HepG2 (cell line): ENCODE data around the gene SLC22A14.

ENCODE experiments used
- DR1 ChIP-seq: sonication (generic); formaldehyde crosslinking; IDR thresholded peaks from 2 replicates; pipeline ENCODE4 v1.8.0; 2021; ENCODE audit warnings: mild to moderate bottlenecking, missing genetic modification reagents, inconsistent platforms
- EP300 ChIP-seq, 3 experiments: sonication (generic) in 1 of 3; formaldehyde crosslinking in 1 of 3; IDR thresholded peaks; 2 replicates each; pipeline versions ENCODE4 v1.5.1 to v1.6.1; 2011 to 2020; ENCODE audit warnings: low read depth in 2 of 3, low read length in 2 of 3, borderline replicate concordance in 1 of 3, improper control_type of control experiment in 1 of 3, mild to moderate bottlenecking in 1 of 3, missing genetic modification reagents in 1 of 3, moderate library complexity in 1 of 3
- ISX ChIP-seq: sonication (generic); formaldehyde crosslinking; conservative IDR thresholded peaks from 2 replicates; pipeline ENCODE4 v1.5.0; 2020; ENCODE audit warnings: missing genetic modification reagents
- KDM1A ChIP-seq: IDR thresholded peaks from 2 replicates; pipeline ENCODE4 v1.6.1; 2016; ENCODE audit warnings: missing compliant biosample characterization
- POLR2AphosphoS2 ChIP-seq: IDR thresholded peaks from 2 replicates; pipeline ENCODE4 v1.6.1; 2011; ENCODE audit warnings: low read depth, low read length, improper control_type of control experiment
- REST ChIP-seq, 2 experiments: IDR thresholded peaks; 2 replicates each; pipeline ENCODE4 v1.6.1; 2011 to 2012; ENCODE audit warnings: low read length in 2 of 2, borderline replicate concordance in 1 of 2, low read depth in 1 of 2, mild to moderate bottlenecking in 1 of 2, moderate library complexity in 1 of 2
- ZNF33B ChIP-seq: sonication (generic); formaldehyde crosslinking; IDR thresholded peaks from 2 replicates; pipeline ENCODE4 v1.5.1; 2020; ENCODE audit warnings: mild to moderate bottlenecking, missing genetic modification reagents
- ZNF382 ChIP-seq: sonication (generic); formaldehyde crosslinking; IDR thresholded peaks from 2 replicates; pipeline ENCODE4 v1.5.0; 2020; ENCODE audit warnings: missing genetic modification reagents, mild to moderate bottlenecking, borderline replicate concordance
- ZNF629 ChIP-seq: sonication (generic); formaldehyde crosslinking; conservative IDR thresholded peaks from 2 replicates; pipeline ENCODE4 v1.5.0; 2020; ENCODE audit warnings: missing genetic modification reagents
- TF ChIP-seq, protein P1 (sequence below): sonication (generic); formaldehyde crosslinking; IDR thresholded peaks from 2 replicates; pipeline ENCODE4 v1.5.0; 2020; ENCODE audit warnings: mild to moderate bottlenecking, missing genetic modification reagents, moderate library complexity

- no peak for TF ChIP-seq ZNF33B (CRISPR knock-in tag)
- TF ChIP-seq ISX (CRISPR knock-in tag), result no peak
- TF ChIP-seq DR1 (CRISPR knock-in tag), result no peak
- TF ChIP-seq POLR2AphosphoS2, result no peak
- TF ChIP-seq, protein P1, sequence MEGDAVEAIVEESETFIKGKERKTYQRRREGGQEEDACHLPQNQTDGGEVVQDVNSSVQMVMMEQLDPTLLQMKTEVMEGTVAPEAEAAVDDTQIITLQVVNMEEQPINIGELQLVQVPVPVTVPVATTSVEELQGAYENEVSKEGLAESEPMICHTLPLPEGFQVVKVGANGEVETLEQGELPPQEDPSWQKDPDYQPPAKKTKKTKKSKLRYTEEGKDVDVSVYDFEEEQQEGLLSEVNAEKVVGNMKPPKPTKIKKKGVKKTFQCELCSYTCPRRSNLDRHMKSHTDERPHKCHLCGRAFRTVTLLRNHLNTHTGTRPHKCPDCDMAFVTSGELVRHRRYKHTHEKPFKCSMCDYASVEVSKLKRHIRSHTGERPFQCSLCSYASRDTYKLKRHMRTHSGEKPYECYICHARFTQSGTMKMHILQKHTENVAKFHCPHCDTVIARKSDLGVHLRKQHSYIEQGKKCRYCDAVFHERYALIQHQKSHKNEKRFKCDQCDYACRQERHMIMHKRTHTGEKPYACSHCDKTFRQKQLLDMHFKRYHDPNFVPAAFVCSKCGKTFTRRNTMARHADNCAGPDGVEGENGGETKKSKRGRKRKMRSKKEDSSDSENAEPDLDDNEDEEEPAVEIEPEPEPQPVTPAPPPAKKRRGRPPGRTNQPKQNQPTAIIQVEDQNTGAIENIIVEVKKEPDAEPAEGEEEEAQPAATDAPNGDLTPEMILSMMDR (CRISPR knock-in tag), result no peak
- TF ChIP-seq KDM1A (CRISPR knock-in tag), result no peak
- no peak for TF ChIP-seq EP300 (IDR thresholded peaks at IDR 0.05; ENCODE audit: low read depth in 2 of 2, low read length in 2 of 2)
- no peak for TF ChIP-seq EP300 (CRISPR knock-in tag; IDR thresholded peaks at IDR 0.05; ENCODE audit: borderline replicate concordance)
- TF ChIP-seq ZNF629 (CRISPR knock-in tag), result no peak
- no peak for TF ChIP-seq REST (IDR thresholded peaks at IDR 0.05; ENCODE audit: borderline replicate concordance in 1 of 2, low read depth in 1 of 2, low read length in 2 of 2)
- TF ChIP-seq ZNF382 (CRISPR knock-in tag), result no peak
Observed at GRCh38 chr3:38345879-38346586, 63.9 kb downstream of the SLC22A14 start.
